ENCODE measurements around the gene BRINP3. TPM values are rescaled to one million over a fixed set of nuclear protein-coding genes. Genes with fewer than 3 reads are reported as not detected.

Gene BRINP3
- total RNA-seq, 2 donors from 2014 or later, result 3.0 to 17.0 TPM

GRCh38 chr1:190444464-190444863 lies 33.2 kb downstream of the BRINP3 start:
- intact Hi-C loops (cut with DNase I), result no loop called here
- Histone ChIP-seq H3K9me3 (no peaks in the 10 kb centered on the region), H3K36me3 (no peaks in the 10 kb centered on the region), H3K4me1 (replicated peaks) (no peaks in the 10 kb centered on the region), H3K27me3 (replicated peaks; ENCODE audit: insufficient read depth) (no peaks in the 10 kb centered on the region), H3K27ac (no peak overlapping the region), H3K4me3 (no peak overlapping the region)
- WGBS, result 96% methylated on average over 12 of the region's 12 CpGs
- DNase-seq (ENCODE audit: low spot score), result no peak
- TF ChIP-seq CTCF (IDR thresholded peaks at IDR 0.05) (no peak), POLR2A (IDR thresholded peaks at IDR 0.05) (no peak), POLR2AphosphoS5 (IDR thresholded peaks at IDR 0.05) (no peak)

GRCh38 chr1:190439447-190439846 lies 38.2 kb downstream of the BRINP3 start:
- Histone ChIP-seq H3K4me3 (no peak overlapping the region), H3K36me3 (no peaks in the 10 kb centered on the region), H3K27ac (no peak overlapping the region), H3K4me1 (replicated peaks) (no peaks in the 10 kb centered on the region), H3K27me3 (replicated peaks; ENCODE audit: insufficient read depth) (no peaks in the 10 kb centered on the region), H3K9me3 (no peaks in the 10 kb centered on the region)
- DNase-seq (ENCODE audit: low spot score), result no peak
- TF ChIP-seq POLR2AphosphoS5 (IDR thresholded peaks at IDR 0.05), result no peak
- no peak for TF ChIP-seq CTCF (IDR thresholded peaks at IDR 0.05)
- no peak for TF ChIP-seq POLR2A (IDR thresholded peaks at IDR 0.05)
- intact Hi-C loops (cut with DNase I), result no loop called here
- 66% methylated on average over 2 of the region's 2 CpGs for WGBS

- Histone ChIP-seq H3K27ac (no peak overlapping the region), H3K9me3 (no peaks in the 10 kb centered on the region), H3K4me3 (no peak overlapping the region), H3K36me3 (no peaks in the 10 kb centered on the region), H3K4me1 (replicated peaks) (no peaks in the 10 kb centered on the region), H3K27me3 (replicated peaks; ENCODE audit: insufficient read depth) (no peaks in the 10 kb centered on the region)
- no peak for DNase-seq (ENCODE audit: low spot score)
- TF ChIP-seq POLR2A (IDR thresholded peaks at IDR 0.05), result no peak
- TF ChIP-seq POLR2AphosphoS5 (IDR thresholded peaks at IDR 0.05), result no peak
- no peak for TF ChIP-seq CTCF (IDR thresholded peaks at IDR 0.05)
- intact Hi-C loops (cut with DNase I), result no loop called here
- WGBS, result 90% methylated on average over 1 of the region's 1 CpG
Measured at GRCh38 chr1:190436615-190437014, 41.0 kb downstream of the BRINP3 start.

- Histone ChIP-seq H3K9me3 (no peaks in the 10 kb centered on the region), H3K4me1 (replicated peaks) (no peaks in the 10 kb centered on the region), H3K4me3 (no peak overlapping the region), H3K27me3 (replicated peaks; ENCODE audit: insufficient read depth) (no peaks in the 10 kb centered on the region), H3K27ac (no peak overlapping the region), H3K36me3 (no peaks in the 10 kb centered on the region)
- WGBS, result 57% methylated on average over 2 of the region's 2 CpGs
- intact Hi-C loops (cut with DNase I), result no loop called here
- no peak for DNase-seq (ENCODE audit: low spot score)
- TF ChIP-seq POLR2A (IDR thresholded peaks at IDR 0.05) (no peak), CTCF (IDR thresholded peaks at IDR 0.05) (no peak), POLR2AphosphoS5 (IDR thresholded peaks at IDR 0.05) (no peak)
Measured at GRCh38 chr1:190429932-190430331, 47.7 kb downstream of the BRINP3 start.

GRCh38 chr1:190429141-190429540 lies 48.5 kb downstream of the BRINP3 start:
- Histone ChIP-seq H3K36me3 (no peaks in the 10 kb centered on the region), H3K4me3 (no peak overlapping the region), H3K4me1 (replicated peaks) (no peaks in the 10 kb centered on the region), H3K27me3 (replicated peaks; ENCODE audit: insufficient read depth) (no peaks in the 10 kb centered on the region), H3K9me3 (no peaks in the 10 kb centered on the region), H3K27ac (no peak overlapping the region)
- no peak for TF ChIP-seq CTCF (IDR thresholded peaks at IDR 0.05)
- TF ChIP-seq POLR2AphosphoS5 (IDR thresholded peaks at IDR 0.05), result no peak
- no peak for TF ChIP-seq POLR2A (IDR thresholded peaks at IDR 0.05)
- intact Hi-C loops (cut with DNase I), result no loop called here
- DNase-seq (ENCODE audit: low spot score), result no peak
